ENCODE results near the gene SALL4.

- TF ChIP-seq CTCF (IDR thresholded peaks at IDR 0.05) (no peak), POLR2A (IDR thresholded peaks at IDR 0.05) (no peak)
Observed at GRCh38 chr20:51801122-51801822, 1.0 kb downstream of the SALL4 start.

All from heart left ventricle (tissue), 13 donors.